GM10266 (cell line): ENCODE data around the gene EZR.
A peak's percentile ranks its signal among the peaks of the same experiment; 100 is the strongest.

Experiments used
- DNase-seq: peaks from one replicate; pipeline ENCODE4 v3.0.0; 2012; ENCODE audit errors: extremely low spot score
- CTCF ChIP-seq: IDR thresholded peaks from 2 replicates; pipeline ENCODE4 v1.5.1; 2012; ENCODE audit warnings: mild to moderate bottlenecking, low read depth; ENCODE audit not compliant: control insufficient read depth, insufficient read depth; ENCODE audit errors: missing control alignments

EZR gene

GRCh38 chr6:158816329-158816728, 2.8 kb downstream of the EZR start:
- DNase-seq = peak; percentile 59
- no peak for TF ChIP-seq CTCF

- no peak for DNase-seq
- no peak for TF ChIP-seq CTCF
Observed at GRCh38 chr6:158815907-158816306, 3.3 kb downstream of the EZR start.

GRCh38 chr6:158815379-158815724, 3.8 kb downstream of the EZR start:
- no peak for TF ChIP-seq CTCF
- no peak for DNase-seq

- DNase-seq = no peak
- TF ChIP-seq CTCF = no peak
Observed at GRCh38 chr6:158813032-158813431, 6.1 kb downstream of the EZR start.

GRCh38 chr6:158812611-158813010, 6.6 kb downstream of the EZR start:
- TF ChIP-seq CTCF = no peak
- DNase-seq = no peak

- no peak for TF ChIP-seq CTCF
- no peak for DNase-seq
Observed at GRCh38 chr6:158810155-158811095, 8.7 kb downstream of the EZR start.

- TF ChIP-seq CTCF = no peak
- DNase-seq = no peak
Observed at GRCh38 chr6:158808941-158809678, 10.1 kb downstream of the EZR start.
